Astrocyte (in vitro differentiated cells and primary cell): ENCODE data around the gene PCGF3. TPM values are rescaled to one million over a fixed set of nuclear protein-coding genes. Genes with fewer than 3 reads are reported as not detected.

Source experiments
- DNase-seq: peaks from one replicate; pipeline ENCODE4 v3.0.0-alpha.2; 2010; ENCODE audit warnings: low read depth
- FAIRE-seq: peaks from 2 replicates; lab custom pipeline; 2011; peaks lifted over from hg19 to GRCh38; lab: Jason Lieb, UNC
- H2AFZ ChIP-seq: 2 replicates; pipeline ENCODE4 v1.6.0; 2012; ENCODE audit warnings: low read depth, low read length, inconsistent platforms
- H3K27ac ChIP-seq: 2 replicates; pipeline ENCODE4 v1.5.1; 2011; ENCODE audit warnings: low read depth, low read length, inconsistent platforms
- H3K27me3 ChIP-seq: 2 replicates; pipeline ENCODE4 v1.6.0; 2011; ENCODE audit warnings: low read length, inconsistent platforms; ENCODE audit not compliant: insufficient read depth
- H3K36me3 ChIP-seq: 2 replicates; pipeline ENCODE4 v1.5.1; 2011; ENCODE audit warnings: low read length, inconsistent platforms; ENCODE audit not compliant: insufficient read depth
- H3K4me1 ChIP-seq: 2 replicates; pipeline ENCODE4 v1.5.1; 2011; ENCODE audit warnings: low read length, inconsistent platforms; ENCODE audit not compliant: insufficient read depth
- H3K4me2 ChIP-seq: 2 replicates; pipeline ENCODE4 v1.6.0; 2012; ENCODE audit warnings: low read length, inconsistent platforms
- H3K4me3 ChIP-seq: 2 replicates; pipeline ENCODE4 v1.5.1; 2011; ENCODE audit warnings: low read depth, mild to moderate bottlenecking, low read length, inconsistent platforms; ENCODE audit not compliant: insufficient read depth
- H3K79me2 ChIP-seq: 2 replicates; pipeline ENCODE4 v1.6.0; 2012; ENCODE audit warnings: mild to moderate bottlenecking, low read length, inconsistent platforms; ENCODE audit not compliant: insufficient read depth
- H3K9ac ChIP-seq: 2 replicates; pipeline ENCODE4 v1.6.0; 2012; ENCODE audit warnings: mild to moderate bottlenecking, low read length, inconsistent platforms
- H3K9me3 ChIP-seq: 2 replicates; pipeline ENCODE4 v1.5.1; 2012; ENCODE audit warnings: low read depth, mild to moderate bottlenecking, low read length, inconsistent platforms; ENCODE audit not compliant: insufficient read depth
- H4K20me1 ChIP-seq: 2 replicates; pipeline ENCODE4 v1.6.0; 2012; ENCODE audit warnings: low read length, inconsistent platforms; ENCODE audit not compliant: insufficient read depth
- H3K27ac Mint-ChIP-seq: one replicate; pipeline ENCODE4 v1.8.0; 2021; ENCODE audit warnings: mild to moderate bottlenecking, mixed read lengths; ENCODE audit not compliant: unreplicated experiment
- H3K27me3 Mint-ChIP-seq: one replicate; pipeline ENCODE4 v1.8.0; 2021; ENCODE audit warnings: low read depth, mixed read lengths; ENCODE audit not compliant: unreplicated experiment
- H3K36me3 Mint-ChIP-seq: one replicate; pipeline ENCODE4 v1.8.0; 2021; ENCODE audit warnings: low read depth, mixed read lengths; ENCODE audit not compliant: unreplicated experiment
- H3K4me1 Mint-ChIP-seq: one replicate; pipeline ENCODE4 v1.8.0; 2021; ENCODE audit warnings: low read depth, mixed read lengths; ENCODE audit not compliant: unreplicated experiment
- H3K4me3 Mint-ChIP-seq: one replicate; pipeline ENCODE4 v1.8.0; 2021; ENCODE audit warnings: mild to moderate bottlenecking, moderate library complexity, mixed read lengths; ENCODE audit not compliant: unreplicated experiment
- H3K9me3 Mint-ChIP-seq: one replicate; pipeline ENCODE4 v1.8.0; 2021; ENCODE audit warnings: mild to moderate bottlenecking, mixed read lengths; ENCODE audit not compliant: unreplicated experiment
- EZH2 ChIP-seq: IDR thresholded peaks from 2 replicates; pipeline ENCODE4 v1.6.1; 2012; ENCODE audit warnings: mild to moderate bottlenecking, low read length, inconsistent platforms; ENCODE audit not compliant: insufficient read depth
- total RNA-seq: library from RNA; stranded (reverse); gene quantifications from 2 replicates; pipeline ENCODE4 v1.2.1, GENCODE V29; 2021
- TF ChIP-seq, protein P1 (sequence below): IDR thresholded peaks from 2 replicates; pipeline ENCODE4 v1.5.1; 2011; ENCODE audit warnings: low read depth, mild to moderate bottlenecking, inconsistent platforms, low read length, moderate library complexity; ENCODE audit not compliant: insufficient read depth

The PCGF3 gene
- total RNA-seq, 1 donor from 2014 or later = 65.7 TPM

DNA sequence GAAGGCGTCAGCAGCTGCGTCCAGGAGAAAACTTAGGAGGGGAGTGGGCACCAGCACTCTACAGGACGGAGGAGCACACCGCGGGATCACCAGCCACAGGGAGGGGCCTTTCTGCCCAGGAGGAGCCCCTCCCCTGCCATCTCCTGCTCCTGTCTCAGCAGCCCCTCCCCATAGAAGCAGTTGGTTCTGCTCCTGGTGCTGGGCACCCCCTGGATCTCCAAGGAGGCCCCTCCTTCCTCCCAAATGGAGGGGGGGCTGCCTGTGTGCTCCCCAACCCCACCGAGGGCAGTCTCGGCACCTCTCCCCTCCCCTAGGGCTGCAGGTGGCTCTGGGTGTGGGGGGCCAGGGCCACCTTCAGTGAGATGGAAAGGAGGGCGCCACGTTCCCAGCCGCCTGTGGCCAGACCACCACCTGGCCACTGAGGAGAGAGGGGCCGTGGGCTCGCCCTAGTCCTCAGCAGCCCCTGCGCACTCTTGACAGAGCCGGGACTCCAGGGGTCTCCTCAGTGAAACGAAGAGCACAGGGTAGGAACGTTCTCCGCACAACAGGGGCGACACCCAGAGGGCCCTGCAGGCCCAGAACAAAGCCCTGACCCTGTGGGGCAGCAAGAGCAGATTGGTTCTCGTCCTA lies 82.5 kb downstream of the PCGF3 start:
- FAIRE-seq = no peak
- H3K27me3 ChIP-seq = peaks cover 37% of the 10 kb centered on the region
- TF ChIP-seq, protein P1, sequence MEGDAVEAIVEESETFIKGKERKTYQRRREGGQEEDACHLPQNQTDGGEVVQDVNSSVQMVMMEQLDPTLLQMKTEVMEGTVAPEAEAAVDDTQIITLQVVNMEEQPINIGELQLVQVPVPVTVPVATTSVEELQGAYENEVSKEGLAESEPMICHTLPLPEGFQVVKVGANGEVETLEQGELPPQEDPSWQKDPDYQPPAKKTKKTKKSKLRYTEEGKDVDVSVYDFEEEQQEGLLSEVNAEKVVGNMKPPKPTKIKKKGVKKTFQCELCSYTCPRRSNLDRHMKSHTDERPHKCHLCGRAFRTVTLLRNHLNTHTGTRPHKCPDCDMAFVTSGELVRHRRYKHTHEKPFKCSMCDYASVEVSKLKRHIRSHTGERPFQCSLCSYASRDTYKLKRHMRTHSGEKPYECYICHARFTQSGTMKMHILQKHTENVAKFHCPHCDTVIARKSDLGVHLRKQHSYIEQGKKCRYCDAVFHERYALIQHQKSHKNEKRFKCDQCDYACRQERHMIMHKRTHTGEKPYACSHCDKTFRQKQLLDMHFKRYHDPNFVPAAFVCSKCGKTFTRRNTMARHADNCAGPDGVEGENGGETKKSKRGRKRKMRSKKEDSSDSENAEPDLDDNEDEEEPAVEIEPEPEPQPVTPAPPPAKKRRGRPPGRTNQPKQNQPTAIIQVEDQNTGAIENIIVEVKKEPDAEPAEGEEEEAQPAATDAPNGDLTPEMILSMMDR = no peak
- no peak for TF ChIP-seq EZH2

DNA sequence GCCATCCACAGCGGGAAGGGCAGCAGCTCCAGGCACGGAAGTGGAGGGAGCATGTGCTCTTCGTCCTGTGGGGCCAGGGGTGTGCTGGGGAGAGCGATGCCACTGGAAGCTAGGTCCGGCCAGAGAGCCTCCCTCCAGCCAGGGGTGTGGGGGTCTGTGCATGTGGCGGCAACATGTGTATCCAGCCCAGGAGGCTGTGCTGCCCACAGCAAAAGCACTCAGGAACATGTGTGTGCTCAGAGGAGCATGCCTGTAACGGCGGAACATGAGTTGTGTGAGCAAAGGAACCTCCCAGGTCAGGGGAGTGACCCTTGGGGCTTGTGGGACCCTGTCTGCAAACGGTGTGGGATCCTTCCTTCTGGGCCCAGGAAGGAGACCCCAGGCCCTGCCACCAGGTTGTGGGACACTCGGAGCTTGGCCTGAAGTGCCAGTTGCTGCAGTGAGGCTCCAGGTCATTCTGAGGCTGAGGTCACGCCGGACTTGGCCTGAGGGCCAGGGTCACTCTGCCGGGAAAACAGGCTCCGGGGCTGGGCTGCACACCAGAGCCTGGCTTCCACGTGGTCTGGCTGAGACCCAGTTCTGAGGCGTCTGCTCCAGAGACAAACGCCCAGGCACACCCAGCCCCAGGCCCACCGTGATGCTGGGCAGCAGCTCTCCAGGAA lies 83.1 kb downstream of the PCGF3 start:
- no peak overlapping the region for H2AFZ ChIP-seq
- no peaks in the 10 kb centered on the region for H4K20me1 ChIP-seq
- no peaks in the 10 kb centered on the region for H3K4me1 ChIP-seq
- no peak for DNase-seq
- Mint-ChIP-seq H3K27me3 (peaks cover 49% of the 10 kb centered on the region), H3K9me3 (no peaks in the 10 kb centered on the region), H3K4me3 (no peak overlapping the region), H3K36me3 (peaks cover 3% of the 10 kb centered on the region), H3K27ac (no peak overlapping the region), H3K4me1 (peaks cover 1% of the 10 kb centered on the region)
- H3K79me2 ChIP-seq = no peaks in the 10 kb centered on the region
- H3K4me2 ChIP-seq = no peak overlapping the region
- H3K27me3 ChIP-seq = peaks cover 43% of the 10 kb centered on the region
- no peak overlapping the region for H3K27ac ChIP-seq
- TF ChIP-seq EZH2 = no peak
- TF ChIP-seq, protein P1 = no peak
- no peaks in the 10 kb centered on the region for H3K36me3 ChIP-seq
- H3K4me3 ChIP-seq = no peak overlapping the region
- no peak overlapping the region for H3K9ac ChIP-seq
- no peaks in the 10 kb centered on the region for H3K9me3 ChIP-seq
- no peak for FAIRE-seq

More for the DNA sequence above, 82.5 kb downstream of the PCGF3 start:
- H3K27ac Mint-ChIP-seq = no peak overlapping the region
- no peak overlapping the region for H3K27ac ChIP-seq
- H4K20me1 ChIP-seq = no peaks in the 10 kb centered on the region
- H3K79me2 ChIP-seq = no peaks in the 10 kb centered on the region
- H3K4me1 ChIP-seq = no peaks in the 10 kb centered on the region
- H2AFZ ChIP-seq = no peak overlapping the region
- peaks cover 3% of the 10 kb centered on the region for H3K36me3 Mint-ChIP-seq
- H3K4me1 Mint-ChIP-seq = peaks cover 1% of the 10 kb centered on the region
- H3K36me3 ChIP-seq = no peaks in the 10 kb centered on the region
- H3K9ac ChIP-seq = no peak overlapping the region
- no peak for DNase-seq
- no peak overlapping the region for H3K4me3 ChIP-seq
- H3K9me3 Mint-ChIP-seq = no peaks in the 10 kb centered on the region
- H3K4me3 Mint-ChIP-seq = no peak overlapping the region
- H3K4me2 ChIP-seq = no peak overlapping the region
- peaks cover 48% of the 10 kb centered on the region for H3K27me3 Mint-ChIP-seq
- no peaks in the 10 kb centered on the region for H3K9me3 ChIP-seq
